ENCODE results near the gene CCDC51.

Gene CCDC51

GRCh38 chr3:48418140-48418539 is 21.8 kb downstream of the CCDC51 start:
- DNase-seq, result no peak

- DNase-seq, result no peak
These were observed 22.3 kb downstream of the CCDC51 start for GRCh38 chr3:48417529-48418108.

- no peak for DNase-seq
These were observed 23.4 kb downstream of the CCDC51 start for GRCh38 chr3:48416546-48416945.

- DNase-seq, result no peak
These were observed 23.8 kb downstream of the CCDC51 start for GRCh38 chr3:48416091-48416505.

- DNase-seq, result no peak
These were observed 24.5 kb downstream of the CCDC51 start for GRCh38 chr3:48415251-48415953.

- no peak for DNase-seq
These were observed 25.3 kb downstream of the CCDC51 start for GRCh38 chr3:48414376-48415250.

GRCh38 chr3:48413611-48414010 is 26.3 kb downstream of the CCDC51 start:
- no peak for DNase-seq

- no peak for DNase-seq
These were observed 26.8 kb downstream of the CCDC51 start for GRCh38 chr3:48413086-48413485.

GRCh38 chr3:48412375-48413001 is 27.4 kb downstream of the CCDC51 start:
- no peak for DNase-seq

GRCh38 chr3:48411606-48412374 is 28.1 kb downstream of the CCDC51 start:
- no peak for DNase-seq

- no peak for DNase-seq
These were observed 28.8 kb downstream of the CCDC51 start for GRCh38 chr3:48411041-48411588.

GRCh38 chr3:48410205-48411040 is 29.5 kb downstream of the CCDC51 start:
- DNase-seq, result no peak

GRCh38 chr3:48409291-48410201 is 30.4 kb downstream of the CCDC51 start:
- no peak for DNase-seq

- DNase-seq, result no peak
These were observed 31.1 kb downstream of the CCDC51 start for GRCh38 chr3:48408823-48409281.

GRCh38 chr3:48407542-48408099 is 32.3 kb downstream of the CCDC51 start:
- no peak for DNase-seq

- DNase-seq, result no peak
These were observed 33.2 kb downstream of the CCDC51 start for GRCh38 chr3:48406443-48407431.

GRCh38 chr3:48405971-48406370 is 33.9 kb downstream of the CCDC51 start:
- no peak for DNase-seq

GRCh38 chr3:48405343-48405881 is 34.5 kb downstream of the CCDC51 start:
- no peak for DNase-seq

Measured in NCI-H2081 treated with DMSO at 0.1 percent for 48 hours (cell line).